Gastrocnemius medialis (tissue), 4 donors: ENCODE data around the gene SPDYE6. TPM values are rescaled to one million over a fixed set of nuclear protein-coding genes. Genes with fewer than 3 reads are reported as not detected.
"Not testable (repeated sequence)": the region's sequence is repeated elsewhere in the genome, so short reads cannot be mapped to it uniquely, and the experiment has no call there.

Experiments
- ATAC-seq, 2 donors: fragments of 150-250 bp; one replicate each; pipeline ENCODE4 v1.9.1; 2016
- DNase-seq, 2 donors: peaks; one replicate each; pipeline ENCODE4 v3.0.0-alpha.2; 2019
- H3K27ac ChIP-seq, 4 donors: fragments of 200-600 bp; sonication (generic); 1 replicate in 1 of 4; 2 replicates in 3 of 4; pipeline ENCODE4 v1.5.1; 2016 to 2018; ENCODE audit warnings: mild to moderate bottlenecking in 2 of 4, moderate library complexity in 1 of 4
- H3K27me3 ChIP-seq, 3 donors: fragments of 200-600 bp; sonication (generic) in 2 of 3; 1 replicate in 1 of 3; 2 replicates in 2 of 3; pipeline versions ENCODE4 v1.5.1 to v1.6.0; 2016 to 2019; ENCODE audit warnings: mild to moderate bottlenecking in 1 of 3, moderate library complexity in 1 of 3
- H3K36me3 ChIP-seq, 2 donors: fragments of 200-600 bp; sonication (generic) in 1 of 2; one replicate each; pipeline ENCODE4 v1.5.1; 2017 to 2018
- H3K4me1 ChIP-seq, 2 donors: fragments of 200-600 bp; sonication (generic) in 1 of 2; one replicate each; pipeline ENCODE4 v1.5.1; 2016 to 2017; ENCODE audit warnings: mild to moderate bottlenecking in 2 of 2
- H3K4me3 ChIP-seq, 4 donors: fragments of 200-600 bp; sonication (generic) in 3 of 4; 1 replicate in 1 of 4; 2 replicates in 3 of 4; pipeline ENCODE4 v1.5.1; 2016 to 2019; ENCODE audit warnings: mild to moderate bottlenecking in 2 of 4
- H3K9me3 ChIP-seq, 3 donors: fragments of 200-600 bp; sonication (generic) in 2 of 3; 1 replicate in 1 of 3; 2 replicates in 2 of 3; pipeline ENCODE4 v1.5.1; 2016 to 2019
- POLR2A ChIP-seq, 2 donors: fragments of 450-650 bp; IDR thresholded peaks; one replicate each; pipeline ENCODE4 v1.6.1; 2017; ENCODE audit warnings: antibody characterized with exemption in 2 of 2, mild to moderate bottlenecking in 2 of 2, moderate library complexity in 2 of 2
- in situ Hi-C, 4 donors: fragments of 200-750 bp; cut with MboI; loops; one replicate each; pipeline versions ENCODE4 v1.15.0 to v1.8.0; 2017; ENCODE audit warnings: low sequenced_read_pairs in 4 of 4
- intact Hi-C: fragments of 100-400 bp; cut with DNase I; formaldehyde crosslinking; loops from one replicate; pipeline ENCODE4 v1.15.1; 2023; ENCODE audit warnings: low total_unique reads
- total RNA-seq, 4 donors: library from RNA; depleted of rRNA; stranded (reverse); fragments of >200 nt; gene quantifications; one replicate each; pipeline versions ENCODE4 v1.1.0 to v1.2.3, GENCODE V29; 2016
- TF ChIP-seq, protein P1 (sequence below), 5 experiments: fragments of 450-650 bp in 3 of 5; fragments of 200-600 bp in 2 of 5; sonication (generic) in 2 of 5; IDR thresholded peaks in 4 of 5; conservative IDR thresholded peaks in 1 of 5; 1 replicate in 4 of 5; 2 replicates in 1 of 5; pipeline ENCODE4 v1.5.1; 2016 to 2019; ENCODE audit warnings: antibody characterized with exemption in 5 of 5, mild to moderate bottlenecking in 3 of 5, moderate library complexity in 3 of 5

Gene SPDYE6
- total RNA-seq, 4 donors from 2014 or later = not detected

DNA sequence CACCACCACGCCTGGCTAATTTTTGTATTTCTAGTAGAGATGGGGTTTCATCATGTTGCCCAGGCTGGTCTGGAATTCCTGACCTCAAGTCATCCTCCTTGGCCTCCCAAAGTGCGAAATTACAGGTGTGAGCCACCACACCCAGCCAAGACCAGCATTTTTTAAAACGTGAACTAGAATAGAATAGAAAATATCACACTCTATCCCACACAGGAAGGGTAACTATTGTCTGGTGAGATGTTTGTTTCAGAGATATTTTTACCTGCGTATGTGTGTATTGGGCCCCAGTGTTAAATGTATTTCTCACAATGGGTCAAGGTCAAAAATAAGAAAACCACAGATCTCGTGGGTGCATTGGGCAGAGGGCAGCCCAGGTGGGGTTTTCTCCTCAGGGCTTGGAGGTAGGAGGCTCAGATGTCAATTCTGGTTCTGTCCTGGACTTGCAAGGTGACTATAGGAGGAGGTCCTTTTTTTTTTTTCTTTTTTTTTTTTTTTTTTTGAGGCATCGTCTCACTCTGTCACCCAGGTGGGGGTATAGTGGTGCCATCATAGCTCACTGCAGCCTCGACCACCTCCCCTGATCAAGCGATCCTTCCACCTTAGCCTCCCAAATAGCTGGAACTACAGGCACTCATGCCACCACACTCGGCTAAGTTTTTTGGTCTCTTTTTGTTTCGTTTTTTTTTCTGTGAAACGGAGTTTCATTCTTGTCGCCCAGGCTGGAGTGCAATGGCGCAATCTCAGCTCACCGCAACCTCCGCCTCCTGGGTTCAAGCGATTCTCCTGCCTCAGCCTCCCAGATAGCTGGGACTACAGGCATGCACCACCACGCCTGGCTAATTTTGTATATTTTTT lies 50.6 kb downstream of the SPDYE6 start:
- intact Hi-C loops (loop anchor here (2.0 to 5.0 kb wide), 2 partner anchors 19 to 57 kb away; partner anchors contain the start of gene SH2B2), in situ Hi-C loops (no loop called here)
- no peaks in the 10 kb centered on the region for H3K27me3 ChIP-seq
- ATAC-seq (no peak), DNase-seq (no peak)
- no peak for TF ChIP-seq POLR2A (IDR thresholded peaks at IDR 0.05)
- TF ChIP-seq, protein P1, sequence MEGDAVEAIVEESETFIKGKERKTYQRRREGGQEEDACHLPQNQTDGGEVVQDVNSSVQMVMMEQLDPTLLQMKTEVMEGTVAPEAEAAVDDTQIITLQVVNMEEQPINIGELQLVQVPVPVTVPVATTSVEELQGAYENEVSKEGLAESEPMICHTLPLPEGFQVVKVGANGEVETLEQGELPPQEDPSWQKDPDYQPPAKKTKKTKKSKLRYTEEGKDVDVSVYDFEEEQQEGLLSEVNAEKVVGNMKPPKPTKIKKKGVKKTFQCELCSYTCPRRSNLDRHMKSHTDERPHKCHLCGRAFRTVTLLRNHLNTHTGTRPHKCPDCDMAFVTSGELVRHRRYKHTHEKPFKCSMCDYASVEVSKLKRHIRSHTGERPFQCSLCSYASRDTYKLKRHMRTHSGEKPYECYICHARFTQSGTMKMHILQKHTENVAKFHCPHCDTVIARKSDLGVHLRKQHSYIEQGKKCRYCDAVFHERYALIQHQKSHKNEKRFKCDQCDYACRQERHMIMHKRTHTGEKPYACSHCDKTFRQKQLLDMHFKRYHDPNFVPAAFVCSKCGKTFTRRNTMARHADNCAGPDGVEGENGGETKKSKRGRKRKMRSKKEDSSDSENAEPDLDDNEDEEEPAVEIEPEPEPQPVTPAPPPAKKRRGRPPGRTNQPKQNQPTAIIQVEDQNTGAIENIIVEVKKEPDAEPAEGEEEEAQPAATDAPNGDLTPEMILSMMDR (IDR thresholded peaks at IDR 0.05 in 4 of 5, conservative IDR thresholded peaks at IDR 0.05 in 1 of 5) = no peak
- H3K36me3 ChIP-seq = no peaks in the 10 kb centered on the region
- H3K4me3 ChIP-seq = no peak overlapping the region
- H3K4me1 ChIP-seq = peaks cover 61 to 64% of the 10 kb centered on the region in 2 donors
- peak overlapping the region; percentile 89 to 98 (median 96) for H3K27ac ChIP-seq
- H3K9me3 ChIP-seq = no peaks in the 10 kb centered on the region

DNA sequence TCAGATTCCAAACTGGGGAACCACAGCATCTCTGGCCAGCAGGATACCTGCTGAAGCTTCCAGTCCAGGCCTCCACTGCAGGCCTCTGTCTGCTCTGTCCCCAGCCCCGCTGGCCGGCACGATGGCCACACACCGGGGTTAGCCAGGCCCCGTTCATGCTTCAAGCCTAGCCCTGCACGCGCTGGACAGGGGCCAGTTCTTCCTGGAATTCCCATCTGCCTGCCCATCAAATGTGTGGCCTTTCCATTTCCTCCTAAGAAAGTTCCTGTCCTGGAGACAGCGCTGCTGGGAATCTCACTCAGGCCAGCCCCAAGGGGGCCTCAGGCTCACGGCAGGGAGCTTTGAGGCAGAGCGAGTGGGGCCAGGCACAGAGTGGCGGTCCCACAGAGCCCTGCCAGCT lies 51.6 kb downstream of the SPDYE6 start:
- Histone ChIP-seq H3K27me3 (no peaks in the 10 kb centered on the region), H3K4me1 (peaks cover 61 to 66% of the 10 kb centered on the region in 2 donors), H3K36me3 (no peaks in the 10 kb centered on the region), H3K4me3 (no peak overlapping the region), H3K9me3 (no peaks in the 10 kb centered on the region), H3K27ac (peak overlapping the region; percentile 89 to 98 (median 96))
- intact Hi-C loops (loop anchor here (5.0 kb wide), 1 partner anchor 58 kb away; no protein-coding TSS in a partner anchor), in situ Hi-C loops (no loop called here)
- DNase-seq (peak in 1 of 2 donors; percentile 63), ATAC-seq (peak; percentile 2 to 6)
- TF ChIP-seq, protein P1 (IDR thresholded peaks at IDR 0.05 in 4 of 5, conservative IDR thresholded peaks at IDR 0.05 in 1 of 5) = no peak
- no peak for TF ChIP-seq POLR2A (IDR thresholded peaks at IDR 0.05)

DNA sequence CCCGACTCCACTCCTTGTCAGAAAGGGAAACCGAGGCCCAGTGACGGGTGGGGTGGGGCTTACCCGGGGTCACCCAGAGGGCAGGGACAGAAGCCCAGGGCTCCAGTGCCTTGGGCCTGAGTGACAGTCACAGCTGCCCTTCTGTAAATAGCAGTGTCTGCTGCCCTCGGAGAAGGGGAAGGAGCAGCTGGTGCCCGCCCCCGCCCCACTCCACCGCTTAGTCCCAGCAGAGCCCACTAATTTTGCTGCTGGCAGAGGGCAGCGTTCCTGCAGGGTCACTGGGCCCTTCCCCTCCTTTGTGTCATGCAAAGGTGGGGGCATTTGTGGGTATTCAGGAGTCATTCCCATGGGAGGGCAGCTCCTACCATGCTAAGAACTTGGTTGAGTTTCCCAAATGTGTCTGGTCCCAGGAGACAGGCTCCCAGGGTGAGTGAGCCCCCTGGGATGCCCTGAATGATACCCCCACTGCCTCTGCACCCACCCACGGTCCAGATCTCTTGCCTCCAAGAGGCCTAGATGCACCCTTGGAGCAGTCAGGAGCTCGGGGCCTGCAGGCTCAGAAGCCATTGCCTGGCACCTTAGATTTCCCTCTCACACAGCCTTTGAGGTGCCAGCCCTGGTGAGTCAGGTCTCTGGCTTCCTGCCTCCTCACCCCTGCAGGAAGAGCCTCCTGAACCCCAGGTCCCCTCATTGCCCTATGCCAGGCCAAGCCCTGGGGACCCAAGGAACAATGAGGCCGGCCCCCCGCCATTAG lies 52.4 kb downstream of the SPDYE6 start:
- DNase-seq (peak; percentile 87 to 94), ATAC-seq (peak; percentile 80 to 90)
- TF ChIP-seq POLR2A (IDR thresholded peaks at IDR 0.05) = no peak
- TF ChIP-seq, protein P1 (IDR thresholded peaks at IDR 0.05 in 4 of 5, conservative IDR thresholded peaks at IDR 0.05 in 1 of 5) = no peak
- in situ Hi-C loops = no loop called here
- Histone ChIP-seq H3K27me3 (no peaks in the 10 kb centered on the region), H3K4me3 (peak overlapping the region in 3 of 4 donors; percentile 5 to 29 (median 18)), H3K4me1 (peaks cover 61 to 72% of the 10 kb centered on the region in 2 donors), H3K27ac (peak overlapping the region; percentile 89 to 98 (median 96)), H3K9me3 (no peaks in the 10 kb centered on the region), H3K36me3 (no peaks in the 10 kb centered on the region)
- intact Hi-C loops = no loop called here

DNA sequence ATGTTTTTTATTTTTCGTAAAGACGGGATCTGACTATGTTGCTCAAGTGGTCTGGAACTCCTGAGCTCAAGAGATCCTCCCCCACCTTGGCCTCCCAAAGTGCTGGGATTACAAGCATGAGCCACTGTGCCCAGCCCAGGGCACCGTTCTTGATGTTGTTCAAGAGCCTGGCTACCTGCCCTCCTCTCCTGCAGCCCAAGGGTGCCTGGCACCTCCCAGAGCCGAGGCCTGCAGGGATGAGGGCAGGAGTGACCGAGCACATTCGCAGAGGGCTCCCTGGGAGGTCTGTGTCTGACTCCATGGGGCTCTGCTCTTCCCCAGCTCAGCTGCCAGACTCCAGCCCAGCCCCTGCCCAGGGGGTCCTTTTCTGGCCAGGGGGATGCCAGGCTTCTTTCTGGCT lies 54.2 kb downstream of the SPDYE6 start:
- ATAC-seq (peak in 1 of 2 donors; percentile 5), DNase-seq (peak in 1 of 2 donors; percentile 78)
- peaks cover 58 to 71% of the 10 kb centered on the region in 2 donors for H3K4me1 ChIP-seq
- intact Hi-C loops = no loop called here
- in situ Hi-C loops = no loop called here
- no peak overlapping the region for H3K4me3 ChIP-seq
- no peaks in the 10 kb centered on the region for H3K36me3 ChIP-seq
- H3K27ac ChIP-seq = peak overlapping the region; percentile 89 to 98 (median 96)
- TF ChIP-seq, protein P1 (IDR thresholded peaks at IDR 0.05 in 4 of 5, conservative IDR thresholded peaks at IDR 0.05 in 1 of 5) = no peak
- TF ChIP-seq POLR2A (IDR thresholded peaks at IDR 0.05) = no peak
- H3K27me3 ChIP-seq = no peaks in the 10 kb centered on the region
- H3K9me3 ChIP-seq = no peaks in the 10 kb centered on the region

DNA sequence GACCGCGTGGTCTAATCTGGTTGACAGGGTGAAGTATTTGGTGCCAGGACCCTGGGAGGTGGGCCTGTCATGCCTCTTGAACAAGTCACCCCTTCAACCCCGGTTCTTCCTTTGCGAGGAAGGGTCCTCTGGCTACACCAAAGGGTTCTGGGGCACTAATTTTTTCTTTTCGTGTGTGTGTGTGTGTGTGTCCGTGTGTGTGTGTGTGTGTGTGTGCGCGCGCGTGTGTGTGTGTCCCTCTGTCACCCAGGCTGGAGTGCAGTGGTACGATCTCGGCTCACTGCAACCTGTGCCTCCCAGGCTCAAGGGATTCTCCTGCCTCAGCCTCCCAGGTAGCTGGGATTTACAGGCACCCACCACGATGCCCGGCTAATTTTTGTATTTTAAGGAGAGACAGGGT lies 54.9 kb downstream of the SPDYE6 start:
- H3K9me3 ChIP-seq, in situ Hi-C loops, H3K36me3 ChIP-seq, ATAC-seq, intact Hi-C loops, H3K27me3 ChIP-seq, DNase-seq: not testable (repeated sequence)
- Histone ChIP-seq H3K4me1 (peaks cover 57 to 71% of the 10 kb centered on the region in 2 donors), H3K4me3 (peak overlapping the region in 1 of 4 donors; percentile 35), H3K27ac (peak overlapping the region; percentile 89 to 98 (median 96))
